Loucy (cell line): Measurements from ENCODE around the gene PACRG.

ENCODE experiments used
- CTCF ChIP-seq: fragments of 200-600 bp; sonication (generic); conservative IDR thresholded peaks from 2 replicates; pipeline ENCODE4 v1.5.1; 2014; ENCODE audit warnings: mild to moderate bottlenecking, antibody characterized with exemption, low read length
- EZH2phosphoT487 ChIP-seq: fragments of 200-600 bp; IDR thresholded peaks from 2 replicates; pipeline ENCODE4 v1.6.1; 2018; ENCODE audit warnings: antibody characterized with exemption, mild to moderate bottlenecking, moderate library complexity, borderline replicate concordance

- no peak for TF ChIP-seq CTCF
- TF ChIP-seq EZH2phosphoT487: no peak
Observed at GRCh38 chr6:162942866-162943265, 215.1 kb downstream of the PACRG start.
